Amygdala (tissue), 56 donors: ENCODE data around the gene KBTBD3.
A peak's percentile ranks its signal among the peaks of the same experiment; 100 is the strongest.

ENCODE experiments used
- DNase-seq, 56 donors: peaks; one replicate each; lab custom pipeline; 2025; lab: John Stamatoyannopoulos, UW

Gene KBTBD3, protein sequence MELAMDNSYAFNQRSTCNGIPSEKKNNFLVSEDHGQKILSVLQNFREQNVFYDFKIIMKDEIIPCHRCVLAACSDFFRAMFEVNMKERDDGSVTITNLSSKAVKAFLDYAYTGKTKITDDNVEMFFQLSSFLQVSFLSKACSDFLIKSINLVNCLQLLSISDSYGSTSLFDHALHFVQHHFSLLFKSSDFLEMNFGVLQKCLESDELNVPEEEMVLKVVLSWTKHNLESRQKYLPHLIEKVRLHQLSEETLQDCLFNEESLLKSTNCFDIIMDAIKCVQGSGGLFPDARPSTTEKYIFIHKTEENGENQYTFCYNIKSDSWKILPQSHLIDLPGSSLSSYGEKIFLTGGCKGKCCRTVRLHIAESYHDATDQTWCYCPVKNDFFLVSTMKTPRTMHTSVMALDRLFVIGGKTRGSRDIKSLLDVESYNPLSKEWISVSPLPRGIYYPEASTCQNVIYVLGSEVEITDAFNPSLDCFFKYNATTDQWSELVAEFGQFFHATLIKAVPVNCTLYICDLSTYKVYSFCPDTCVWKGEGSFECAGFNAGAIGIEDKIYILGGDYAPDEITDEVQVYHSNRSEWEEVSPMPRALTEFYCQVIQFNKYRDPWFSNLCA

DNA sequence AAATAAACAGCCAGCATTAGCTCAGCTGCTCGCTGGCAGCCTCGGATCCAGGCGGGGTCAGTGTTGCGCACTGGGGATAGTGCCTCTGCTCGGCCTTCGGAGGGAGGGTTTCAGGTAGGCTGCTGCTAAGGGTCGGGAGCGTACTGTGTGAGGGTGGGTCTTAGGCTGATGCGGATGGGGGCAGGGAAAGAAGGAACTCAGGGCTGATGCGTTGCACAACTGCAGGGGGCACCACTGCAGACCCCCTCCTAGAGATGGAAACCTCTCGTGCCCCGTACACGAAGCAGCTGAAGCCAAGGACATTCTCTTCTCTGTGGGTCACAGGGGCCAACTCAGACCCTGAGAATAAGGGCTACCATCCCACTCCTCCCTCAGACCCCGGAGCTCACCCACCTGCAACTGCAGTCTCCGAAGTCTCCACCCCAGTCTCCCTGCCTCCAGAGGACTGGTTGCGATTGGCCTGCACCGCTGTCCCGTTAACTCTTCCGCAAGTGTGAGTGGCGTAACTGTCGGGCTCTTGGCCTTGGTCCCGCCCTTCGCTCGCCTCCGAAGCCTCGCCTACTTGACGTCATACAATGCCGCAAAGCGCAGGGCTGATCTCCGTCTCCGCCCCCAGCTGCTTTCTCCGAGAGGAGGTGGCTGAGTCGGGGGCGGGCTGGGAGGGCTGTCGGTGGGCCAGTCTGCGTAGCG, at the start of gene KBTBD3:
TSS of gene KBTBD3 (minus strand) at position 429 of the 690 bp plus-strand sequence. CDS start 18,250 bp downstream, outside the sequence.
- peak; percentile 71 to 100 (median 99) for DNase-seq

DNA sequence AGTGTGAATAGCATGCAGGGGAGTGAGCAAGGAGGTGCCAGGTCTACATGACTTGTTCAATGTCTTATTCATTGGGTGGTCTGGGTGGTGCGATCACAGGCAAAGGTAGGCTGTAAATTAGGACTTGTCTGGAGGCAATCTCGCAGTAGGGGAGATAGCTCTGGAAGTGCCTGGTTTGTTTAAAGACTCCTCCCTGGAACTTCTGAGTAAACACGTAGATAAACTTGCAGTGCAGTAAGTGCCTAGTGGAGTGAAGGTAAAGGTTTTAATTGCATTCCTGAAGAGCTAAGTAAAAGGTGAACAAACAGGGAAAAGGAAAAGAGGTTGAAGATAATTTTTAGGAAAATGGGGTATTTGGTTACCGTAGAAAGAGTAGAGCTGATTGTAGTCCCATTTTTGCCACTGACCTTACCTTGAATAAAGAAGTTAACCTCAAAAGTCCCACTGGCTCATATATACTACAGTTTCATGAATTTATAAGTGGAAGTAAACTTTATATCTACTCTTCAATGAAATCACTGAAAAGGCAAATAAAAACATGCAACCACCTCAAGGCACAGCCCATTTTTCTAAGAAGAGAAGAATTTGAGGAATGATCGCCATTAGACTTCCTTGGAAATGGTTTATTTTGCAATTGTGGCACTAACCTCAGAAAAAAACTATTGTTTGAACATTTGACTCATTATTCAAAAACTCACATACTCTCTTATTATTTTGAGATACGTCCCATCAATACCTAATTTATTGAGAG, 44.6 kb upstream of the KBTBD3 start:
- DNase-seq, result no peak

DNA sequence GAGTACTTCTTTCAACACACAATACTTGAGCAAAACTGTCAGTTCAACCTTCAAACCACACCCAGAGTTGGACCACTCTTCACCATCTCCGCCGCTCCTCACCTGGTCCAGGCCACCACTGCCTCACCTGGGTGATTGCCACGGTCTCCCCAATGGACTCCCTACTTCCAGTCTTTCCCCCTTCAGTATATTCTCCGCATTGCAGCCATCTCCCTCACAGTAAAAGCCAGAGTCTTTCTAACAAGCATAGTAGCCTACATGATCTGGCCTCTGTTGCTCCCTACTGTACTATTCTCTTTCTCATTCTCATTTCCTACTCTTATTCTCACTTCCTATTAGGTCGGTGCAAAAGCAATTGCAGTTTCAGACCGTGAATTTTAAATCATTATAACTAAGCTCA, 28.8 kb upstream of the KBTBD3 start:
- DNase-seq, result no peak

DNA sequence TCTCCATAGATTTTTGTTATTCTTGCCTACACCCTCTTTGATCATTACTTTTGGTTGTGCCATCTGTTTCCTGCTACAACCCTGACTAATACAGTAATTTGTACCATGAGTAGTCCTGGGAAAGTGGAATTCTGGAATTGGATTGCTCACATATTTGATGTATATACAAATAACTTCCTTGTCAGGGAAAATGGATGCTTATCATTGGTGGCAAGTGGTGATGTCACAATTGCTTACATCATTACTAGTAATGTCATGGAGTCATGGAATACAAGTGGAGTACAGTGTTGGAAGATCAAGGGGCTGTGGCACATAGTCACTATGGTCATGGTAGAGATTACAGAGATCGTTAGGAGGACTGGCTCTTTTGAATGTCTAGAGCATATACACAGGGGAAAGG, 24.7 kb upstream of the KBTBD3 start:
- no peak for DNase-seq

DNA sequence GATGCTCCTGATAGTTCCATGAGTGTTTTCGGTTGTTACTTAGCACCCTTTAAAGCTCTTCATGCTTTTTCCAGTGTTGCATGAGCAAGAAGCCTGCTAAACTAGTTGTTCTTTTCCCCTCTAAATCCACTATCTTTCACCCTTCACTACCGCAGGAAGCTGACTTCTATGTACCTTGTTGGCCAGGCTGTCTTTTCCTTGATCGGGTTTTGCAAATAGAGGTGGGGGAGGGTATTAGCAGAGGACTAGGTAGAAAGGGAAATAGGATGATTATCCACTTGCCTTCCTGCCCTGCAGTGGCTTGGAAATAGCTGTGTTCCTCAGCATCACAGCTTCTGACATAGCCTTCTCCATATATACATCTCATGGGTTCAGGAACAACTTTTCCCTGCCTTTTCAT, 24.2 kb upstream of the KBTBD3 start:
- DNase-seq, result no peak

DNA sequence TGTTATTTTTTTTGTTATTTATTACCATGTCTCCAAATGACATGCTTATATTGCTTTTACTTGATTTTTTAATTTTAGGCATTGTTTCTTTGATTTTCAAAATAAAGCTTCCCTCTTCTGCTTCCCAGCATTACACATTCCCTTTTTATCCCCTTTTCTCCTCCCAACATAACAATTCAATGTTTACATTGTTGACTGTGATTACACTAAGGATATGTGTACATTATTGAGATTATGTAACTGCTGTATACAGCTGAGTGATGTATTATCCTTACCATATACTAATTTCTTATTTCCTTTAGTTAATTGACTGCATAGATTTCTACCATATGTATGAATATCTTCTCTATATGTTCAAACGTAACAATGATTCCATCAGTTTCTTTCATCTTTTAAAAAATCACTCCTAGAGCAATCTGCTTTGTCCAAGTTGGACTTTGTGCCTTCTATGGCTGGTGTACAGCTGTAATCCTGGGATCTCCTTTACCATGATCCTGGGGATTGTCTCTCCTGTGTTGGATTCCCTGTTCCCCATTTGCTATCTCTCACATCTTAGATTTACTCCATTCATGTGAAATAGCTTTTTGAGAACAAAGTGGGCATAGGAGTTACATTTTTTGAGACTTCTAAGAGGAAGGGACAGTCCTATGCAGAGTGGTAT, 21.9 kb upstream of the KBTBD3 start:
- no peak for DNase-seq

DNA sequence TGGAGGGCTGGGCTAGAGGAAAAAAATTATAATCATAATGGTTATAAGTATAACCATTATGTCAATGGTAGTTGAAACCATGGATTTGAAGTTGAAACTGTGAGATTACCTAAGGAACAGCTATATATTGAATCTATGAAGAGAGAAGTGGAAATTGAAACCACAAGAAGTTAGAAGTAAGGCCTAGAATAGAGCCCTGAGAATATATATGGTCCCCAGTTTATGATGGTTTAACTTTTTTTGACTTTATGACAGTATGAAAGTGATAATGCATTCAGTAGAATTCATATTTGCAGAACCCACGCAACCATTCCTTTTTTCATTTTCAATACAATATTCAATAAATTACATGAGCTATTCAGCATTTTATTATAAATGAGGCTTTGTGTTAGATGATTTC, 15.3 kb upstream of the KBTBD3 start:
- no peak for DNase-seq

DNA sequence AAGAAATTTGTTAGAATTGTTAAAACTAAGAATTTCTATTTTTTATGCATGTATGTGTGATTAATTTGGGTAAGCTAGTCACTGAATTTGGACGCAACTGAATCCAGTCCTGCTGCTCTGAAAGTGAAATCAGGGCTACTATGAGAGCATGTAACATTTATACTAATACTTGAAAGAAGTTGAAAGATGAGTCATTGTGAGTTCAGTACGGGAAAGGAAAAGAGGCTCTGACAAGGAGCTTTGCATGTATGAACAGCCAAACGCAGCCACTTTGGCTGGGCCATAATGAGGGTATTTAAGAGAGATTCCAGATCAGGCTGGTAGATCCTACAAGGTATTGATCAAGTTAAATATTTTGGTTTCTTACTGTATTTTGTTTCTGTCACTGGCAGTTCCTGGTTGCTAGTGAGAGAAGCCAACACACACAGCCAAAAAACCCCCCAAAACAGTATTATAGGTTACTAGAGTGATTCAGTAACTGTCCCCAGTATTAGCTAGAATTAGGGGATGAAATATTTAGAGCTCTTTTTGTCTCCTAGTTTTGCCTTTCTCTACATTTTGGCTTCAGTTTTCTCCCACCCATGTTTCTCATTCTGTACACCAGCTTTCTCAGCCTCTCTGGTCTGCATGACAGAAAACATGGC, 14.5 kb upstream of the KBTBD3 start:
- no peak for DNase-seq

DNA sequence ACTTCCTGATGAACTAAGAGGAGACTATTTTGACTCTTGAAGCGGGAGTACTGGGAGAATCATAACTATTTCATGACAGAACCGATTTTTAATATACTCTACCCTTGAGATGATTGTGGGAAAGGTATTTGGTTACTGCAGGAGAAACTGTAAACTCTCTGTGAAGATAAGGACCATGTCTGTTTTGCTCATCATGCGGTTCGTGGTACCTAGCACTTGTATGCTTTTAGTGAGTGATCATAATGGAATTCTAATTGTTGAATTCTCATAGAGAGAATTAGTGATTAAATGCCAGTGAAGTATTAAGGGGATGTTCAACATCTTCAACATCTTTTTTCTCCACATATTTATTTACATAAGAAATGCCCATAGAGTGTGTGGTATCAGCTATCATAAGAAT, 11.7 kb upstream of the KBTBD3 start:
- DNase-seq, result no peak

DNA sequence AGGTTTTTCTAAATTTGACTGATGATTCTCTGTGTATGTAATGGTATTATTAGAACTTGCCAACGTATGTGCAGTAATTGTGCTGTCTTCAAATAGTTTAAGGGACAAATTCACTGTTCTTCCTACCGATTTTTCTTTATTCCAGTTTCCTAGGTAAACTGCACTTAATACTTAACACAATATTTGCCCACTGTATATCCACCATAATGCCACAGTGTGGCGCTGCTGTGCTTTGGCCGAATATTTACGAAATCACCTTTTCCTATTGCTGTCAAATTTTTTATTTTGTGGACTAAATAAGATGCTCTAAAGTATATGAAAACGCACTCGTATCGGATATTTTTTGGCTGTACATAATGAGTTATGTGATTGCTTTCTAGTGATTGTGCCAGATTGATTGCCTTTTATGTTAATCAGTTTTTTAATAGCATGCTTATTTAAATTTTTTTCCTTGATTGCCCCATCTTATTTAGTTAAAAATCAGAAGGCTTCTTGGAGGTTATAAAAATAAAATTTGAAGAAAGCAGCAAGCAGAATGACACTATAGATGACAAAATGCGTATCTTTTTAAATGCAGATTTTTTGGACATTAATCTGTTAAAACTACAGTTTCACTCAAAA, 10.8 kb upstream of the KBTBD3 start:
- DNase-seq, result peak in 24 of 56 donors; percentile 0 to 76 (median 12)

DNA sequence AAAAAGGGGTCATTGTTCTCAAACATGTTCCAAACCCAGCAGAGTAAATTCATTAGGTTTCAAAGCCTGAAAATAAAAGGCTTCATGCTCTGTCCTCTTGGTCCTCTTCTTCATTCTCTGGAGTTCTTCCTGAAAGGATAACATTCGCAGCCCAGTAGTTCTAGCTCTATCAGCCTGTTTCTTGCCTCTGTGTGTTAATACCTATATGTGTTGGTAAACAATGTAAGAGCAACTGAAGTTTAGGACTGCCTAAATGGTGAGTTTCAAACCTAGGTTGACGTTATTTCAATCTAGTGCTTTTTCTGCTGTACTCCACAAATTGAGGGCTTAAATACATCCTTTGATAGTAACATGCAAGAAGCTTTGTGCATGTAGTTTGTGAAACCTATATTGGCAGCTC, 9.7 kb upstream of the KBTBD3 start:
- DNase-seq, result no peak

DNA sequence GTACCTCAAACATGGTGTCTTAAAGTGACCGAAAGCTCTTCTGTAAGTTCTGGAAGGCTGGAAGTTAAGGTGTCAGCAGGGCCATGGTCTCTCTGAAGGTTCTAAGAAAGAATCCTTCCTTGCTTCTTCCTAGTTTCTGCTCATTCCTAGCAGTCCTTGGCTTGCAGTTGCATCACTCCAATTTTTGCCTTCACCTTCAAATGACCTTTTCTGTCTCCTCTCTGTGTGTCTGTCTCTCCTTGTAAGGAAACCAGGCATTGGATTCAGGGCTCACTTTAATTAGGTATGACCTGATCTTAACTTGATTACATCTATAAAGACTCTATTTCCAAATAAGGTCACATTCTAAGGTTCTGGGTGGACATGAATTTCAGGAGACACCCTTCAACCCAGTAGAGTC, 9.0 kb upstream of the KBTBD3 start:
- no peak for DNase-seq

DNA sequence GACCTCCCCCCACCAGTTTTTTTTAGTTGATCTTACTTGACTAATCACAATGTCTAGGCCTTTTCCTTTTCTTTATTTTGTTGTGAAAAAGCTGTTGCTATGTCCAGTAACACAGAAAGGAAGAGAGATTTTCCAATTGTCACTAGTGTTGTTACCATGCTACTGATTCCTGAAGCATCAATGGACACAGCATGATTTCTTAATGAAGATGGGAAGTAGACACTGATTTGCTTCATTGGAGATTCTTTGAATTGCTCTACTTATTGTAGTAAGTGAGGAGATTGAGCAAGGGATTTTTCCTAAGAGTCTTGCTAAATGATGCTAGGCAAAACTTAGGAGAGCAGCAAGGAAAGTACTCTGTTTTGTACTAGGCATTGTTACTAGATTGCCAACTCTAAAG, 4.9 kb upstream of the KBTBD3 start:
- no peak for DNase-seq

DNA sequence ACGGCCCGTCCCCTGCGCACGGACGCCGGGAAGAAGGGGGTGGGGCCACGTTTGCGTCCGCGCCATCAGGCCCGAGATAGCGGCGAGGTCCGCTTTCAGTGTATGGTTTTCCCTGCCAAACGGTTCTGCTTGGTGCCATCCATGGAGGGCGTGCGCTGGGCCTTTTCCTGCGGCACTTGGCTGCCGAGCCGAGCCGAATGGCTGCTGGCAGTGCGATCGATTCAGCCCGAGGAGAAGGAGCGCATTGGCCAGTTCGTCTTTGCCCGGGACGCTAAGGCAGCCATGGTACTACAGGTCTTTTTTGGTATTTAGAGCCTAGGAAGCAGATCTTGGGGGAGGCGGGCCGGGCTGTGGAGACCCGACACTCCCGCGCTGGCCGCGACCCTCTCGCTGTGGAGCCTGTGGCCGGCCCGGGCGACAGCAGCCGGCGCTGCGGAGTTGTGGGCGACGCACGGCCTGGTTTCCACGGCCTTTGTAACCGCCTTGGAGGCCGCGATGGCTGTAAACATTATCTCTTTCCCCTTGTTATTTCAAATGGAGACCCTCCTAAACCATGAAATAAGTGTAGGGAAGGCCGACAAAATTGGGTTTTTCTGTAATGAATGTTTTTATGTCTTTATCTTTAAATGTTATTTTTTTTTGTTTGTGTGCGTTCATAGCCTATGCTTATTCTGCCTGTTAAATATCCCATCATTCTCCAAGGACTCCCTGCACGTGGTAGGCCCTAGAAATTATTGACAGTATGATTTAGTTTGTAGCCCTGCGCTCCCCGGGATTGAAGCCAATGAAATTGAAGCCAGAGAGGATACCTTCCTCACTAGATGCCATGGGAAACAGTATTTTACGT, 685 bp upstream of the KBTBD3 start, which contains the start of gene AASDHPPT:
TSS of gene AASDHPPT (plus strand) at position 54 of the 847 bp plus-strand sequence. CDS start at position 103, 49 bp downstream.
- DNase-seq, result peak in 13 of 56 donors; percentile 7 to 92 (median 56)

DNA sequence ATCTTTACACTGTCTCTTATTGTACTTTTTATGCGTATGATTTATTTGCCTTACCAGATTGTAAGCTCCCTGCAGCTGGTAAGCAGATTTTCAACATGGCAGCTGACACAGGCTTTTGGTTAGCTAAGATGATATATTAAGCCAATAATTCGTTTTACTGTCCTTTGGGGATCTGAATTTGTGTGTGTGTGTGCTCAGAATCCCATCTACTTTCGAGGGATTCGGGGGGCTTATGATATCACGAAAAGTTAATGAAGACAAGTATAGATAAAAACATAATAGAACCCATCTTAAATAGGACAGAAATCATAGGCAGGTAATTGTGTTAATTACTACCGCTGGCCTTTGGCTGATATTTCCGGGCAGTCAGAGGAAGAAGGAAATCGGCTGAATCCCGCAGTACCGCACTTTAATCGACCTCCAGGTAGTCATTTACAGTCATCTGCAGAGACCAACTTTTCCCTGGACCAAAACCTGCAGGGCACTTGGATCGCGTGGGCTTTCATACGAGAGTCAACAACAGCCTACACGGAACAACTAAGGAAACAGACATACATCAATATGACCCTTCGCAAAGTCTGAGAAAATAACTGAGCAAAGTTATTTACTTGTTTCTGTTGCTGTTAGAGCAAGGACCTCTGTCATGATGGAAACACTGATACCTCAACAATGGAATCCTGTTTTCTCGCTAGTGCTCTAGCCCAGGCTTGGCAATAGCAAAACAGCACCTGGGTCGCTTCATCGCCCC, 802 bp downstream of the KBTBD3 start:
- peak in 17 of 56 donors; percentile 15 to 61 (median 41) for DNase-seq

DNA sequence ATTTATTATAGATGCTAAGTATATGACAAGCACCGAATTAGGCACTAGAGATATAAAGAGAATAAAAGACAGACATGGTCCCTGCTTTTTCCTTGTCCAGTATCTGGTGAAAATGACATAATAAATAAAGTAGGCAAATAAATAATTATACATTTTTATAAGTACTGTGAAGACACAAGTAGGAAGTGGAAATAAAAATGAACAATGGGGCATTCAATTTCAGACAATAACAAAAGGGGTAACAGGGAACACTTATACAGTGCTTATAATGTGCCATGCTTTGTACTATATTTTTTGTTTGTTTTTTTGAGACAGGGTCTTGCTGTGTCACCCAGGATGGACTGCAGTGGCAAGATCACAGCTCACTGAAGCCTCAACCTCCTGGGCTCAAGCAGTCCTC, 4.3 kb downstream of the KBTBD3 start:
- DNase-seq, result no peak

DNA sequence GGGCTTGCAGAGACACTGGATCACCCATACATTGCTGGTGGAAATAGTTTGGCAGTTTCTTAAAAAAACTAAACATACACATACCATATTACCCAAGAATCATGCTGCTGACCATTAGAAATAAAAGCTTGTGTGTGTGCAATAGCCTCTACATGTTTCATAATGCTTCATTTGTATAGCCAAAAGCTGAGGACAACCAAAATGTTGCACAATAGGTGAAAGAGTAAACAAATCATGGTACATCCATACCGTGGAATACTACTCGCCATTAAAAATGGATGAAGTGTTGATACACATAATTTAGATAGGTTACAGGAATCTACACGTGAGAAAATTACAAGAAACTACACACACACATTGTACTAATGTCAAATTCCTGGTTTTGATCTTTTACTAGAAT, 6.5 kb downstream of the KBTBD3 start:
- DNase-seq, result no peak
